Measurements from ENCODE around the gene IMMP2L.

Gene IMMP2L

DNA sequence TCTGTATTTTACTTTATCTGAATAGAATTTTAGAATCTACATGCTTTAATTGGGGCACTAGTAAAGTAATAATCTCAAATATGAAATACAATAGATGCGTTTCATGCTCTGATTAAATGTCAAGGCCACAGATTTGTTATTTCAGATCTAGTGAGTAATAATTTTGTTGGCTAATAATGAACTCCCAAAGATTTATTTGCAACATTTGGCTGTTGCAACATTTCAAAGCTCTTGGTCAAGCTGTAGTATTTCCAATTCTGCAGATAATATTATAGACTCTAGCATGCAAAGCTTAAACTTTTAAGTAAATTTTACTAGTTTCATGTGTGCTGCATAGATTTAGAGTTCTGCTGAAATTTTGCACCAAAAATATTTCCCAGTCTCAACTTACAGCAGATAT lies 454.7 kb downstream of the IMMP2L start:
- no peak for TF ChIP-seq CTCF (IDR thresholded peaks at IDR 0.05; ENCODE audit: insufficient read depth, low read length, poor library complexity, severe bottlenecking)
- Histone ChIP-seq H3K36me3 (ENCODE audit: control insufficient read depth, insufficient read depth, low read length) (no peaks in the 10 kb centered on the region), H3K27me3 (replicated peaks; ENCODE audit: control insufficient read depth, insufficient read depth, low read length) (no peaks in the 10 kb centered on the region), H3K4me3 (replicated peaks; ENCODE audit: low read depth, low read length) (no peak overlapping the region)
- no peak for DNase-seq (ENCODE audit: extremely low read depth, insufficient read length)

- Histone ChIP-seq H3K27me3 (replicated peaks; ENCODE audit: control insufficient read depth, insufficient read depth, low read length) (no peaks in the 10 kb centered on the region), H3K36me3 (ENCODE audit: control insufficient read depth, insufficient read depth, low read length) (no peaks in the 10 kb centered on the region), H3K4me3 (replicated peaks; ENCODE audit: low read depth, low read length) (no peak overlapping the region)
- DNase-seq (ENCODE audit: extremely low read depth, insufficient read length), result no peak
- TF ChIP-seq CTCF (IDR thresholded peaks at IDR 0.05; ENCODE audit: insufficient read depth, low read length, poor library complexity, severe bottlenecking), result no peak
Observed at GRCh38 chr7:111105269-111105668, 457.0 kb downstream of the IMMP2L start.

DNA sequence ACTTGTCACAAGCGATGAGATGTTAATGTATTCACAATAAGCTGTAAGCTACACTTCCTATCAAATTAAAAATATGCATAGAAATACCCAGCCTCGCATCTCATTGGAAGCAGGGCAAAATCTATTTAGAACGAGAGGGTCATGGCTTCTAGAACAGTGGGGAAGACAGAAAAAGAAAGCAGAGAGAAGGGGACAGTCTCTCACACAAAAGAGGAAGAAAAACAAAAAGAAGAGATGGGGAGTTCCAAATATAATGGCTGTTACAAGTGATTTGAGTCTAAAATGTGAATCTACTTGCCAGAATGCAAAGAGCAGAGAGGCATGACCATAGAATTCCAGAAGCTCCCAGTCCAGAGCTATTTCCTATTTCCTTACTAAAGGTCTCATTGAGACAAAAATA lies 457.6 kb downstream of the IMMP2L start:
- Histone ChIP-seq H3K27me3 (replicated peaks; ENCODE audit: control insufficient read depth, insufficient read depth, low read length) (no peaks in the 10 kb centered on the region), H3K4me3 (replicated peaks; ENCODE audit: low read depth, low read length) (no peak overlapping the region), H3K36me3 (ENCODE audit: control insufficient read depth, insufficient read depth, low read length) (no peaks in the 10 kb centered on the region)
- TF ChIP-seq CTCF (IDR thresholded peaks at IDR 0.05; ENCODE audit: insufficient read depth, low read length, poor library complexity, severe bottlenecking), result no peak
- no peak for DNase-seq (ENCODE audit: extremely low read depth, insufficient read length)

DNA sequence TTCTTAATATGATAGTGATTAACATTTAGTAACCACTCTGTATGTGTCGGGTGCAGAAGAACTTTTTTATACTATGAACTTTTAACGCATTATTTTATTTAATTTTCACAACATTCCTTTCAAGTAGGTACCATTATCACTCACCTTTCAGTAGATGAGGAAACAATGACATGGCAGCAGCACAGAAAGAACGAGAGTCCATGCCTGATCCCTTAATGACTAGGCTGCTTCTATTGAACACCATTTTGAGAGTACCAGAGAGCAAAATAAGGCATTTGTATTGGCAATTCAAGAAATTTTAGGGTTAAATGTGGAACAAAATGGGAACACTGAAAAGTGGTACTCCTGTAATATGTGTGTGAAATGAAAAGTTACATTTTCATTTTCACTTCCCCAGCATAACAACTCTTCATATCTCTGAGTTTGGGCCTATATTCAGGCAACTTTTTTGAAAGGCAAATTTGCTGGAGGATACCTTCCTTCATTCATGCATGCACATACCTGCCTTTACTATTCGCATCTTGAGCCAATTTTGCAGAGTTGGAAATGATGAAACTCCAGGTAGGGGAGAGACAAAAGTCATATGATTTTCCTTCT lies 458.5 kb downstream of the IMMP2L start:
- Histone ChIP-seq H3K27me3 (replicated peaks; ENCODE audit: control insufficient read depth, insufficient read depth, low read length) (no peaks in the 10 kb centered on the region), H3K4me3 (replicated peaks; ENCODE audit: low read depth, low read length) (no peak overlapping the region), H3K36me3 (ENCODE audit: control insufficient read depth, insufficient read depth, low read length) (no peaks in the 10 kb centered on the region)
- no peak for TF ChIP-seq CTCF (IDR thresholded peaks at IDR 0.05; ENCODE audit: insufficient read depth, low read length, poor library complexity, severe bottlenecking)
- DNase-seq (ENCODE audit: extremely low read depth, insufficient read length), result no peak

DNA sequence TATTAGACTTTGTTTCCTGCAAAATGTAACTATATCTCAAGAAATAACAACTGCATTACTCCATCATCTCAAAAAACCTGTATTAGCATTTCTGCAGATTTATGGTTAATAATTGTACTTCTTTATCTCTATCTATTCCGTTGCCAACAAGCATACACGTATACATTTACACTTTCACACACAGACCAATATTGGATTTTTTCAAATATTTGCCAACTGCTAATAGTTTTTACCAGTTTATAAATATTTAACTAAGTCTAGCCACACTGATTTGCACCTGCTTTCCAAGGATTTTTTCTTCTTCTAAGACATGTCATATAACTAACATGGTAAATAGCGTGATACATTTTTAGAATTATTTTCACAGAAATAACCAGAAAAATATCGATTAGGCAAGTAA lies 459.2 kb downstream of the IMMP2L start:
- no peak for DNase-seq (ENCODE audit: extremely low read depth, insufficient read length)
- H3K4me3 ChIP-seq (replicated peaks; ENCODE audit: low read depth, low read length), result no peak overlapping the region
- H3K27me3 ChIP-seq (replicated peaks; ENCODE audit: control insufficient read depth, insufficient read depth, low read length), result no peaks in the 10 kb centered on the region
- no peak for TF ChIP-seq CTCF (IDR thresholded peaks at IDR 0.05; ENCODE audit: insufficient read depth, low read length, poor library complexity, severe bottlenecking)
- H3K36me3 ChIP-seq (ENCODE audit: control insufficient read depth, insufficient read depth, low read length), result no peaks in the 10 kb centered on the region

Measured in GM06990 (cell line).